HG03439 (cell line): ENCODE measurements around the gene ITM2B.

Source experiments
- ATAC-seq: cut with Tn5 transposase; IDR thresholded peaks from one replicate; pipeline ENCODE4 v1.9.1; 2021; ENCODE audit warnings: mild to moderate bottlenecking, moderate library complexity; ENCODE audit not compliant: unreplicated experiment

Gene ITM2B

GRCh38 chr13:48303359-48304142 is 70.5 kb downstream of the ITM2B start, which contains the start of gene RB1:
TSS of gene RB1 (plus strand) at chr13:48303751. CDS start at chr13:48303913, 162 bp downstream.
- peak; percentile 83 for ATAC-seq

GRCh38 chr13:48304143-48304876 is 71.3 kb downstream of the ITM2B start:
- ATAC-seq = peak; percentile 64

- ATAC-seq = no peak
Observed at GRCh38 chr13:48311223-48311622, 78.2 kb downstream of the ITM2B start.

- ATAC-seq = no peak
Observed at GRCh38 chr13:48315969-48316650, 83.1 kb downstream of the ITM2B start.

GRCh38 chr13:48316826-48317510 is 84.0 kb downstream of the ITM2B start:
- ATAC-seq = no peak

GRCh38 chr13:48317511-48318376 is 84.7 kb downstream of the ITM2B start:
- ATAC-seq = no peak

GRCh38 chr13:48318377-48318811 is 85.4 kb downstream of the ITM2B start:
- ATAC-seq = no peak

- no peak for ATAC-seq
Observed at GRCh38 chr13:48318821-48319511, 86.0 kb downstream of the ITM2B start.
